Fibroblast of pulmonary artery (primary cell): ENCODE results near the gene FIBCD1.

Experiments
- DNase-seq: peaks from one replicate; pipeline ENCODE4 v3.0.0-alpha.2; 2010; ENCODE audit warnings: low read depth
- H3K4me3 ChIP-seq: replicated peaks from 2 replicates; pipeline ENCODE4 v1.5.1; 2011; ENCODE audit warnings: low read depth, mild to moderate bottlenecking, control low read depth, low read length, moderate library complexity
- CTCF ChIP-seq: IDR thresholded peaks from 2 replicates; pipeline ENCODE4 v1.5.1; 2011; ENCODE audit warnings: mild to moderate bottlenecking, control low read depth, low read length, inconsistent platforms; ENCODE audit errors: missing control alignments

The FIBCD1 gene

GRCh38 chr9:130890870-130891687 lies 48.0 kb downstream of the FIBCD1 start:
- no peak for TF ChIP-seq CTCF

GRCh38 chr9:130890124-130890523 lies 48.9 kb downstream of the FIBCD1 start:
- no peak for DNase-seq
- H3K4me3 ChIP-seq, result no peak overlapping the region
- TF ChIP-seq CTCF, result no peak

More at GRCh38 chr9:130890870-130891687, 48.0 kb downstream of the FIBCD1 start:
- DNase-seq, result no peak
- H3K4me3 ChIP-seq, result no peak overlapping the region

GRCh38 chr9:130888146-130888885 lies 50.7 kb downstream of the FIBCD1 start:
- H3K4me3 ChIP-seq, result no peak overlapping the region
- no peak for DNase-seq
- TF ChIP-seq CTCF, result no peak

- no peak for DNase-seq
- no peak overlapping the region for H3K4me3 ChIP-seq
Measured at GRCh38 chr9:130887494-130888144, 51.4 kb downstream of the FIBCD1 start.

GRCh38 chr9:130886981-130887380 lies 52.1 kb downstream of the FIBCD1 start:
- no peak overlapping the region for H3K4me3 ChIP-seq
- no peak for TF ChIP-seq CTCF
- no peak for DNase-seq

More at GRCh38 chr9:130887494-130888144, 51.4 kb downstream of the FIBCD1 start:
- TF ChIP-seq CTCF, result no peak

GRCh38 chr9:130885484-130886375 lies 53.3 kb downstream of the FIBCD1 start:
- TF ChIP-seq CTCF, result no peak
- no peak overlapping the region for H3K4me3 ChIP-seq
- no peak for DNase-seq
